HEK293 (cell line): ENCODE measurements around the gene INO80E.

Experiments used
- FEZF1 ChIP-seq: fragments of 450-650 bp; formaldehyde crosslinking; IDR thresholded peaks from 2 replicates; pipeline ENCODE4 v1.5.1; 2016; ENCODE audit warnings: missing biosample characterization, missing genetic modification characterization
- HOXA7 ChIP-seq: sonication (generic); formaldehyde crosslinking; IDR thresholded peaks from 2 replicates; pipeline ENCODE4 v1.8.1; 2022; ENCODE audit warnings: missing genetic modification reagents, borderline replicate concordance
- IKZF3 ChIP-seq: fragments of 450-650 bp; IDR thresholded peaks from 2 replicates; pipeline ENCODE4 v1.5.0; 2018; ENCODE audit warnings: missing biosample characterization, mild to moderate bottlenecking, missing genetic modification characterization, moderate library complexity
- KLF8 ChIP-seq: fragments of 450-650 bp; formaldehyde crosslinking; IDR thresholded peaks from 2 replicates; pipeline ENCODE4 v1.5.1; 2016; ENCODE audit warnings: missing biosample characterization, missing genetic modification characterization
- RBAK ChIP-seq: fragments of 450-650 bp; formaldehyde crosslinking; IDR thresholded peaks from 2 replicates; pipeline ENCODE4 v1.5.1; 2016; ENCODE audit warnings: missing biosample characterization, missing genetic modification characterization
- SCRT2 ChIP-seq: fragments of 450-650 bp; formaldehyde crosslinking; IDR thresholded peaks from 2 replicates; pipeline ENCODE4 v1.5.1; 2016; ENCODE audit warnings: missing biosample characterization, missing genetic modification characterization
- YY1 ChIP-seq: fragments of 450-650 bp; formaldehyde crosslinking; IDR thresholded peaks from 2 replicates; pipeline ENCODE4 v1.5.1; 2018; ENCODE audit warnings: missing biosample characterization, missing genetic modification characterization
- ZBTB8A ChIP-seq: fragments of 450-650 bp; formaldehyde crosslinking; IDR thresholded peaks from 2 replicates; pipeline ENCODE4 v1.5.1; 2016; ENCODE audit warnings: missing biosample characterization, missing genetic modification characterization
- ZFP37 ChIP-seq: fragments of 450-650 bp; formaldehyde crosslinking; IDR thresholded peaks from 2 replicates; pipeline ENCODE4 v1.5.1; 2016; ENCODE audit warnings: missing biosample characterization, missing genetic modification characterization
- ZNF114 ChIP-seq: fragments of 450-650 bp; formaldehyde crosslinking; IDR thresholded peaks from 2 replicates; pipeline ENCODE4 v1.5.0; 2017; ENCODE audit warnings: missing biosample characterization, missing genetic modification characterization
- ZNF140 ChIP-seq: fragments of 450-650 bp; formaldehyde crosslinking; IDR thresholded peaks from 2 replicates; pipeline ENCODE4 v1.5.1; 2016; ENCODE audit warnings: missing biosample characterization, missing genetic modification characterization
- ZNF184 ChIP-seq: fragments of 450-650 bp; IDR thresholded peaks from 2 replicates; pipeline ENCODE4 v1.5.1; 2018; ENCODE audit warnings: missing biosample characterization, mild to moderate bottlenecking, missing genetic modification characterization
- ZNF221 ChIP-seq: fragments of 450-650 bp; formaldehyde crosslinking; IDR thresholded peaks from 2 replicates; pipeline ENCODE4 v1.5.1; 2017; ENCODE audit warnings: missing biosample characterization, missing genetic modification characterization, borderline replicate concordance
- ZNF341 ChIP-seq: fragments of 450-650 bp; formaldehyde crosslinking; IDR thresholded peaks from 2 replicates; pipeline ENCODE4; 2016; ENCODE audit warnings: low read depth, missing biosample characterization, missing genetic modification characterization
- ZNF391 ChIP-seq: fragments of 450-650 bp; formaldehyde crosslinking; IDR thresholded peaks from 2 replicates; pipeline ENCODE4 v1.5.1; 2016; ENCODE audit warnings: low read depth, missing biosample characterization, missing genetic modification characterization, borderline replicate concordance
- ZNF404 ChIP-seq: fragments of 450-650 bp; formaldehyde crosslinking; IDR thresholded peaks from 2 replicates; pipeline ENCODE4 v1.5.1; 2017; ENCODE audit warnings: missing biosample characterization, missing genetic modification characterization
- ZNF501 ChIP-seq: fragments of 450-650 bp; formaldehyde crosslinking; IDR thresholded peaks from 2 replicates; pipeline ENCODE4 v1.5.1; 2016; ENCODE audit warnings: missing biosample characterization, missing genetic modification characterization
- ZNF514 ChIP-seq: fragments of 450-650 bp; formaldehyde crosslinking; IDR thresholded peaks from 2 replicates; pipeline ENCODE4 v1.5.1; 2016; ENCODE audit warnings: missing biosample characterization, missing genetic modification characterization
- ZNF544 ChIP-seq: fragments of 450-650 bp; formaldehyde crosslinking; IDR thresholded peaks from 2 replicates; pipeline ENCODE4 v1.5.0; 2017; ENCODE audit warnings: missing biosample characterization, missing genetic modification characterization
- ZNF585B ChIP-seq: fragments of 450-650 bp; formaldehyde crosslinking; IDR thresholded peaks from 2 replicates; pipeline ENCODE4 v1.5.1; 2016; ENCODE audit warnings: missing biosample characterization, missing genetic modification characterization
- ZNF600 ChIP-seq: fragments of 450-650 bp; formaldehyde crosslinking; IDR thresholded peaks from 2 replicates; pipeline ENCODE4 v1.5.1; 2016; ENCODE audit warnings: missing biosample characterization, missing genetic modification characterization
- ZNF677 ChIP-seq: fragments of 450-650 bp; IDR thresholded peaks from 2 replicates; pipeline ENCODE4 v1.5.0; 2018; ENCODE audit warnings: missing biosample characterization, mild to moderate bottlenecking, missing genetic modification characterization, moderate library complexity
- TF ChIP-seq, protein P1 (sequence below): fragments of 450-650 bp; formaldehyde crosslinking; IDR thresholded peaks from 2 replicates; pipeline ENCODE4 v1.5.1; 2016; ENCODE audit warnings: missing biosample characterization, missing genetic modification characterization
- TF ChIP-seq, protein P2 (sequence below): fragments of 450-650 bp; formaldehyde crosslinking; IDR thresholded peaks from 2 replicates; pipeline ENCODE4 v1.5.1; 2016; ENCODE audit warnings: missing biosample characterization, missing genetic modification characterization
- TF ChIP-seq, protein P3 (sequence below): fragments of 450-650 bp; IDR thresholded peaks from 2 replicates; pipeline ENCODE4 v1.5.1; 2018; ENCODE audit warnings: missing biosample characterization, mild to moderate bottlenecking, missing genetic modification characterization
- TF ChIP-seq, protein P4 (sequence below): fragments of 450-650 bp; formaldehyde crosslinking; optimal IDR thresholded peaks from 2 replicates; pipeline ENCODE3; 2016; ENCODE audit warnings: missing biosample characterization, mild to moderate bottlenecking, missing genetic modification characterization
- TF ChIP-seq, protein P5 (sequence below): fragments of 450-650 bp; formaldehyde crosslinking; IDR thresholded peaks from 2 replicates; pipeline ENCODE4 v1.5.1; 2016; ENCODE audit warnings: missing biosample characterization, missing genetic modification characterization
- TF ChIP-seq, protein P6 (sequence below): fragments of 450-650 bp; formaldehyde crosslinking; IDR thresholded peaks from 2 replicates; pipeline ENCODE4 v1.5.1; 2016; ENCODE audit warnings: missing biosample characterization, missing genetic modification characterization

INO80E gene

DNA sequence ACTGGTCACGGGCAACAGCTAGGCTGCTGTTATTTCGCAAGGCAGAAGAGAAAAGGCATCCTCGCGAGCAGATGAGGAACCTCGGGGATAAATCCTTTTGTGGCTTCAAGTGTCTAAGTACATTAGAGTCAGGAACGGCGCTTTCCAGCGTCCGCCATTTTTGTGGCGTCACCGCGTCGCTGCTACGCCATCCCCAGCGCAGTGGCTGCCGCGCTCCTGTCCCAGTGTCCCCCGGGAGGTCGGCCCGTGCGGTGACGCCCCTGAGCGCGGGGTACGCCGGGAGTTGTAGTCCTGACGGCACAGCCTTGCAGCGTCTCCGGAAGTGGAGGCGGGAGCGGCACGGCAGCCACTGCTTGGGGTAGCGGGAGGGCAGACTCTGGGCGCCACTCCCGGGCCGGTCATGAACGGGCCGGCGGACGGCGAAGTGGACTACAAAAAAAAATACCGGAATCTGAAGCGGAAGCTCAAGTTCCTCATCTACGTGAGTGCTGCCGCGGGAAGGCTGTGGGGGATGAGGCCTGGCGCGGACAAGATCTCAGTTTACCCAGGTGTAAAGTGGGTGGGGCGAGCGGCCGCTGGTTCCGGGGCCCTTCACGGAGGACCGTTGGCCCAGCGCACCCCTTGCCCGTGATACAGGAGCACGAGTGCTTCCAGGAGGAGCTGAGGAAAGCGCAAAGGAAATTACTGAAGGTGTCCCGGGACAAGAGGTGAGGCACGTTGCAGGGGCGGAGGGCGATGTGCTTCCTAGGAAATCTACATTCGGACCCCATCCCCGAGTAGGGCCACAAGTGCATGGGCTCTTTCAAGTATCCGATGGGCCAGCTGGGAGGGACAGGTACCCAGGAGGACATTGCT, at the start of gene INO80E (continued):
- TF ChIP-seq, protein P1, sequence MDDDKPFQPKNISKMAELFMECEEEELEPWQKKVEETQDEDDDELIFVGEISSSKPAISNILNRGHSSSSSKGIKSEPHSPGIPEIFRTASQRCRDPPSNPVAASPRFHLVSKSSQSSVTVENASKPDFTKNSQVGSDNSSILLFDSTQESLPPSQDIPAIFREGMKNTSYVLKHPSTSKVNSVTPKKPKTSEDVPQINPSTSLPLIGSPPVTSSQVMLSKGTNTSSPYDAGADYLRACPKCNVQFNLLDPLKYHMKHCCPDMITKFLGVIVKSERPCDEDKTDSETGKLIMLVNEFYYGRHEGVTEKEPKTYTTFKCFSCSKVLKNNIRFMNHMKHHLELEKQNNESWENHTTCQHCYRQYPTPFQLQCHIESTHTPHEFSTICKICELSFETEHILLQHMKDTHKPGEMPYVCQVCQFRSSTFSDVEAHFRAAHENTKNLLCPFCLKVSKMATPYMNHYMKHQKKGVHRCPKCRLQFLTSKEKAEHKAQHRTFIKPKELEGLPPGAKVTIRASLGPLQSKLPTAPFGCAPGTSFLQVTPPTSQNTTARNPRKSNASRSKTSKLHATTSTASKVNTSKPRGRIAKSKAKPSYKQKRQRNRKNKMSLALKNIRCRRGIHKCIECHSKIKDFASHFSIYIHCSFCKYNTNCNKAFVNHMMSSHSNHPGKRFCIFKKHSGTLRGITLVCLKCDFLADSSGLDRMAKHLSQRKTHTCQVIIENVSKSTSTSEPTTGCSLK (tag by site-specific recombination) = no peak
- TF ChIP-seq SCRT2 (no peak), ZNF140 (no peak), ZNF221 (tag by site-specific recombination) (0 out of 2 replicates have a peak, but pooled peaks have one; percentile 59), ZBTB8A (peak; percentile 58), YY1 (tag by site-specific recombination) (peak; percentile 95), ZNF514 (tag by site-specific recombination) (no peak), ZNF585B (tag by site-specific recombination) (no peak), IKZF3 (tag by site-specific recombination) (0 out of 2 replicates have a peak, but pooled peaks have one; percentile 3), FEZF1 (tag by site-specific recombination) (no peak), ZNF544 (no peak), ZNF600 (tag by site-specific recombination) (0 out of 2 replicates have a peak, but pooled peaks have one; percentile 46), ZNF501 (tag by site-specific recombination) (no peak), ZNF391 (tag by site-specific recombination) (0 out of 2 replicates have a peak, but pooled peaks have one; percentile 6), HOXA7 (CRISPR knock-in tag) (no peak), ZNF677 (tag by site-specific recombination) (no peak), ZNF114 (tag by site-specific recombination) (no peak), ZNF404 (tag by site-specific recombination) (no peak), ZNF341 (tag by site-specific recombination) (peak; percentile 90), RBAK (no peak), ZNF184 (tag by site-specific recombination) (no peak), ZFP37 (tag by site-specific recombination) (peak; percentile 35; the same call in 1 of the 2 replicates), KLF8 (tag by site-specific recombination) (peak; percentile 91)
- TF ChIP-seq, protein P2, sequence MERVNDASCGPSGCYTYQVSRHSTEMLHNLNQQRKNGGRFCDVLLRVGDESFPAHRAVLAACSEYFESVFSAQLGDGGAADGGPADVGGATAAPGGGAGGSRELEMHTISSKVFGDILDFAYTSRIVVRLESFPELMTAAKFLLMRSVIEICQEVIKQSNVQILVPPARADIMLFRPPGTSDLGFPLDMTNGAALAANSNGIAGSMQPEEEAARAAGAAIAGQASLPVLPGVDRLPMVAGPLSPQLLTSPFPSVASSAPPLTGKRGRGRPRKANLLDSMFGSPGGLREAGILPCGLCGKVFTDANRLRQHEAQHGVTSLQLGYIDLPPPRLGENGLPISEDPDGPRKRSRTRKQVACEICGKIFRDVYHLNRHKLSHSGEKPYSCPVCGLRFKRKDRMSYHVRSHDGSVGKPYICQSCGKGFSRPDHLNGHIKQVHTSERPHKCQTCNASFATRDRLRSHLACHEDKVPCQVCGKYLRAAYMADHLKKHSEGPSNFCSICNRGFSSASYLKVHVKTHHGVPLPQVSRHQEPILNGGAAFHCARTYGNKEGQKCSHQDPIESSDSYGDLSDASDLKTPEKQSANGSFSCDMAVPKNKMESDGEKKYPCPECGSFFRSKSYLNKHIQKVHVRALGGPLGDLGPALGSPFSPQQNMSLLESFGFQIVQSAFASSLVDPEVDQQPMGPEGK (tag by site-specific recombination) = peak; percentile 79
- TF ChIP-seq, protein P3, sequence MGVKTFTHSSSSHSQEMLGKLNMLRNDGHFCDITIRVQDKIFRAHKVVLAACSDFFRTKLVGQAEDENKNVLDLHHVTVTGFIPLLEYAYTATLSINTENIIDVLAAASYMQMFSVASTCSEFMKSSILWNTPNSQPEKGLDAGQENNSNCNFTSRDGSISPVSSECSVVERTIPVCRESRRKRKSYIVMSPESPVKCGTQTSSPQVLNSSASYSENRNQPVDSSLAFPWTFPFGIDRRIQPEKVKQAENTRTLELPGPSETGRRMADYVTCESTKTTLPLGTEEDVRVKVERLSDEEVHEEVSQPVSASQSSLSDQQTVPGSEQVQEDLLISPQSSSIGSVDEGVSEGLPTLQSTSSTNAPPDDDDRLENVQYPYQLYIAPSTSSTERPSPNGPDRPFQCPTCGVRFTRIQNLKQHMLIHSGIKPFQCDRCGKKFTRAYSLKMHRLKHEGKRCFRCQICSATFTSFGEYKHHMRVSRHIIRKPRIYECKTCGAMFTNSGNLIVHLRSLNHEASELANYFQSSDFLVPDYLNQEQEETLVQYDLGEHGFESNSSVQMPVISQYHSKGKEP = peak; percentile 4; the same call in 1 of the 2 replicates
- TF ChIP-seq, protein P4, sequence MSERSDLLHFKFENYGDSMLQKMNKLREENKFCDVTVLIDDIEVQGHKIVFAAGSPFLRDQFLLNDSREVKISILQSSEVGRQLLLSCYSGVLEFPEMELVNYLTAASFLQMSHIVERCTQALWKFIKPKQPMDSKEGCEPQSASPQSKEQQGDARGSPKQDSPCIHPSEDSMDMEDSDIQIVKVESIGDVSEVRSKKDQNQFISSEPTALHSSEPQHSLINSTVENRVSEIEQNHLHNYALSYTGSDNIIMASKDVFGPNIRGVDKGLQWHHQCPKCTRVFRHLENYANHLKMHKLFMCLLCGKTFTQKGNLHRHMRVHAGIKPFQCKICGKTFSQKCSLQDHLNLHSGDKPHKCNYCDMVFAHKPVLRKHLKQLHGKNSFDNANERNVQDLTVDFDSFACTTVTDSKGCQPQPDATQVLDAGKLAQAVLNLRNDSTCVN (tag by site-specific recombination) = peak; percentile 94
- TF ChIP-seq, protein P5, sequence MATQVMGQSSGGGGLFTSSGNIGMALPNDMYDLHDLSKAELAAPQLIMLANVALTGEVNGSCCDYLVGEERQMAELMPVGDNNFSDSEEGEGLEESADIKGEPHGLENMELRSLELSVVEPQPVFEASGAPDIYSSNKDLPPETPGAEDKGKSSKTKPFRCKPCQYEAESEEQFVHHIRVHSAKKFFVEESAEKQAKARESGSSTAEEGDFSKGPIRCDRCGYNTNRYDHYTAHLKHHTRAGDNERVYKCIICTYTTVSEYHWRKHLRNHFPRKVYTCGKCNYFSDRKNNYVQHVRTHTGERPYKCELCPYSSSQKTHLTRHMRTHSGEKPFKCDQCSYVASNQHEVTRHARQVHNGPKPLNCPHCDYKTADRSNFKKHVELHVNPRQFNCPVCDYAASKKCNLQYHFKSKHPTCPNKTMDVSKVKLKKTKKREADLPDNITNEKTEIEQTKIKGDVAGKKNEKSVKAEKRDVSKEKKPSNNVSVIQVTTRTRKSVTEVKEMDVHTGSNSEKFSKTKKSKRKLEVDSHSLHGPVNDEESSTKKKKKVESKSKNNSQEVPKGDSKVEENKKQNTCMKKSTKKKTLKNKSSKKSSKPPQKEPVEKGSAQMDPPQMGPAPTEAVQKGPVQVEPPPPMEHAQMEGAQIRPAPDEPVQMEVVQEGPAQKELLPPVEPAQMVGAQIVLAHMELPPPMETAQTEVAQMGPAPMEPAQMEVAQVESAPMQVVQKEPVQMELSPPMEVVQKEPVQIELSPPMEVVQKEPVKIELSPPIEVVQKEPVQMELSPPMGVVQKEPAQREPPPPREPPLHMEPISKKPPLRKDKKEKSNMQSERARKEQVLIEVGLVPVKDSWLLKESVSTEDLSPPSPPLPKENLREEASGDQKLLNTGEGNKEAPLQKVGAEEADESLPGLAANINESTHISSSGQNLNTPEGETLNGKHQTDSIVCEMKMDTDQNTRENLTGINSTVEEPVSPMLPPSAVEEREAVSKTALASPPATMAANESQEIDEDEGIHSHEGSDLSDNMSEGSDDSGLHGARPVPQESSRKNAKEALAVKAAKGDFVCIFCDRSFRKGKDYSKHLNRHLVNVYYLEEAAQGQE = peak; percentile 22; the same call in 1 of the 2 replicates
- TF ChIP-seq, protein P6, sequence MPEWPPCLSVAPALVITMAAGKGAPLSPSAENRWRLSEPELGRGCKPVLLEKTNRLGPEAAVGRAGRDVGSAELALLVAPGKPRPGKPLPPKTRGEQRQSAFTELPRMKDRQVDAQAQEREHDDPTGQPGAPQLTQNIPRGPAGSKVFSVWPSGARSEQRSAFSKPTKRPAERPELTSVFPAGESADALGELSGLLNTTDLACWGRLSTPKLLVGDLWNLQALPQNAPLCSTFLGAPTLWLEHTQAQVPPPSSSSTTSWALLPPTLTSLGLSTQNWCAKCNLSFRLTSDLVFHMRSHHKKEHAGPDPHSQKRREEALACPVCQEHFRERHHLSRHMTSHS (tag by site-specific recombination) = peak; percentile 14; the same call in 1 of the 2 replicates
